HG02870 (cell line): ENCODE data around the gene GOLGA8T.
"Not testable (repeated sequence)": the region's sequence is repeated elsewhere in the genome, so short reads cannot be mapped to it uniquely, and the experiment has no call there.

ENCODE experiments used
- ATAC-seq: cut with Tn5 transposase; IDR thresholded peaks from one replicate; pipeline ENCODE4 v1.9.1; 2021; ENCODE audit warnings: mild to moderate bottlenecking, moderate library complexity; ENCODE audit not compliant: unreplicated experiment

GOLGA8T gene

DNA sequence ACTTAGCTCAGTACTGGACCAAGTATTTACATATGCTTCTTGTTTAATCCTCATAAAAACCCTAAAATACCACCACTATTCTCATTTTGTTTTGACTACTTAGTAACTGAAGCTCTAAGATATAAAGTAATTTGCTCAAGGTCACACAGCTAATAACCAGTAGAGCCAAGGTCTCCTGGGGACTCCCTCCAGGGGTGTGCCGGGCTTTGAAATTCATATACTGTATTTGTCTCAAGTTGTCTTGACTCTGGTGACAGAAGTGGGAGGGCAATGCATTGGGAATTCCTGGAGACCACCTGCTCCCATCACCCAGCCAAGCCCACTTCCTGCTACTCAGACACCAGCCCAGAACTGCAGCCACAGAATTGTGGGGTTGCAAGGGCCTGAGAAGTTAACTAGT is 54.9 kb downstream of the GOLGA8T start:
- not testable (repeated sequence) for ATAC-seq

DNA sequence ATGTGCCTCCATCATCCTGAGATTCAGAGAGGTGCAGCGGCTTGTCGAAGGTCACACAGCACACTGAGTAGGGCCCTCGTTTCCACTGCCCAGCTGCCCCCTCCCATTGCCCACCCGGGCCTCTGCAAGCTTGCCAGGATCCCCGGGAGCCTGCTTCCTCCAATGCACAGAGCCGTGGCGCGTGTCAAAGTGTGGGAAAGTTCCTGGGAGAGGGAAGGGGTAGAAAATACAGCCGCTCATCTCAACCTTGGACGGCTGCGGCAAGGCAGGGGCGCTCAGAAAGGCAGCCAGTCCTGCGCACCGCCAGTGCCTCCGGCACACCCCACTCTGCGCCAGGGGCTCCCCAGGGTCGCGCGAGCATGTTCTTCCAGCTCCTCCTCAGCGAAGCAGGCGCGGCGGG is 56.3 kb downstream of the GOLGA8T start:
- ATAC-seq: not testable (repeated sequence)

DNA sequence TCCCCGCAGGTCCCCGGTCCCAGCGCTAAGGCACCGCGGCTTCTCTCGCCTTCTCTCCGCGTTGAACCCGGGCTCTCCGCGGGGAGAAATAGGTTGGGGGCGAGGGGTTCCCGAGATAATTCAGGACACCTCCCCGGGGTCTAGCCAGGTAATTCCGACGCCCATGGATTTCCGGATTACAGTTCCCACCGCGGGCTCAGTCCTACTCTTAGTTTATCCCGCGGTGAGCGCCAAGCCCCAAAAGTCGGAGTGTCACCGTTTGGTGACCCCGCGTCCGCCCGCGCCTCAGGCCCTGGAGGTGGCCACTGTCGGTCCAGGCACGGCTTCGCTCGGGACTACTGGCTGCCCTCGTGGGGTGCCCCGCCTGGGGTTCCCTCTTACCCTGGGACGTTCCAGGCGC is 56.8 kb downstream of the GOLGA8T start:
- not testable (repeated sequence) for ATAC-seq

DNA sequence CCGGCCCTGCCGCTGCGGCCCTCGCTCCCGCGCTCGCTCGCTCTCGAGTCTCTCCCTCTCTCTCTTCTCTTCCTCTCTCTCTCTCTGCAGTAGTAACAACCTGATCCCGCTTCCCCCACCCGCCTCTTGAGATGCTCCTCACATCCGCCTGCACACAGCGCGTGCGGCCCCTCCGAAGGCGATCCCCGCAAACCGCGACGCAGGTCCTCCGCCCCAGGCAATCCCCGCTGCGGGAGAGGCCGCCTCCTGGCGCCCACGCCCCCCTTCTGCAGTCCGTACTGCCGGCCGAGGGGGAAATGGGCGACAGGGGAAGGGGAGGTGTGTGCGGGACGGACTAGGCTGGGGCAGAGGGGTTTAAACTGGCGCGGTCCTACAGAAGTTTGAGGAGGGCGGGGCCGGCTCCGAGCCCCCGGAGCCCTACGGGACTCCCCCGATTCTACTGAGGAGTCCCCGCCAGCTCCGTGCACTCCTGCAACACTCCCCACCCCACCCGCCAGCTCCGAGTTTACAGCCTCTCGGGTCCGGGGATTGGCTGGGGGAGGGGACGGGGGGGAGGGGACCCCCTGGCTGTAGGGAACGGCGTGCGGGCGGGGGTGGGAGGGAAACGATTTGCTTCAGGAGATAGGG is 57.4 kb downstream of the GOLGA8T start:
- not testable (repeated sequence) for ATAC-seq

DNA sequence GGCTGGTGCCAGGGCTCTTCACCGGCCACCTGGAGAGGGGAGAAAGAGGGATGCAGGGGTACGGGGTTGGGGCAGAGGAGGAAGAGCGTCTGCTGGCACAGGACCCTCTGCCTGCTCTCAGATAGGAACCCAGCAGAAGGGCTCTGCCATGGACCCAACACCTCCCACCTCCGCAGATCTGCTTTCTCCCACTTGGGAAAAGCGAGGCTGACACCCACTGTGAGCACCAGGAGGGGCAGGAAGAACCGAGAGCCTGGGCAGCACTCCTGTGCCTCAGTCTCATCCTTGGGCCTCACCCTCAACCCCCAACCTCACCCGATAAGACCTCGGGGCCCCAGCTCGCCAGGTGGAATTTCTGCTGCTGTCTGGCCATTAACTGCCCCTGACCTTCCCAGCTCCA is 58.0 kb downstream of the GOLGA8T start:
- not testable (repeated sequence) for ATAC-seq
